ENCODE data around the gene PLB1. TPM values are rescaled to one million over a fixed set of nuclear protein-coding genes. Genes with fewer than 3 reads are reported as not detected.
A peak's percentile ranks its signal among the peaks of the same experiment; 100 is the strongest.

Gene PLB1
- total RNA-seq, 2 experiments from 2014 or later = 1.3 to 1.6 TPM

DNA sequence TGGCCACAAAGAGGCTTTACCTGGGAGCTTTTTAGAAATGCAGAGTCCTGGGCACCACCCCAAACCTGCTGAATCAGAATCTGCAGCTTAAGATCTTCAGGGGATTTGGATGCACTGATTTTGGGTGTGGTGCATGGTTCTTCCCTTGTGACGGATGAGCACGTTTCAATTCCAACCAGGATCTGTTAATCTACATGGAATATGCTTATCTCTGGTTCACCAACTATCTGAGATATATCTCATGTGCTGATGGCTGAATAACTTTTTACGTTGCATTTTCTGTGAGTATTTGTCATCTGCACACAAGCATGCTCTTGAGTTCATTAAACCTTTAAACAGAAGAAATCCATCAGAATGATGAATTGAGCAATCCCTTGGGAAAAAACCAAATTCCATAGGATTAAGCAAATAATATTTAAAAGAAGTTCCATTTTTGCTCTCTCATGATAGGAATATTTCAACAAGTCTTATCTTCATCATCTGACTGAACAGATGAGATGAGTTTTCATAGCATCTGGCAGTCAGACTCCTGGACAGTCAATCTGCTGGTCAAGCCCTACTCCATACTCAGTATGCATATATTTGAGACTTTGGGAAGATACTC, 120.6 kb downstream of the PLB1 start:
- H3K27ac Mint-ChIP-seq = no peak overlapping the region
- peaks cover 42% of the 10 kb centered on the region for H3K4me1 Mint-ChIP-seq (ENCODE audit: low read depth)
- H3K36me3 Mint-ChIP-seq (ENCODE audit: low read depth) = no peaks in the 10 kb centered on the region
- CTCF ChIA-PET = interaction anchor here (1.3 to 4.9 kb wide), 4 partner anchors 9 to 135 kb away, joined by 4 to 44 read pairs (median 8); partner anchors contain the start of gene PPP1CB
- H3K9me3 ChIP-seq (ENCODE audit: control insufficient read depth in 1 of 2, insufficient read depth in 1 of 2, low read length in 2 of 2) = no peaks in the 10 kb centered on the region
- peaks cover 89% of the 10 kb centered on the region for H3K4me1 ChIP-seq (ENCODE audit: insufficient read depth, low read length)
- intact Hi-C loops (cut with DNase I, micrococcal nuclease) = loop anchor here in 1 of 2 experiments (5.0 kb wide), 1 partner anchor 224 kb away; the partner anchor contains the start of gene FOSL2
- no peak overlapping the region for H3K4me3 ChIP-seq (ENCODE audit: low read length)
- no peaks in the 10 kb centered on the region for H3K9me3 Mint-ChIP-seq
- no peaks in the 10 kb centered on the region for H3K27me3 ChIP-seq (ENCODE audit: control insufficient read depth in 1 of 2, insufficient read depth in 2 of 2, low read length in 2 of 2)
- H3K27me3 Mint-ChIP-seq = no peaks in the 10 kb centered on the region
- TF ChIP-seq, protein P1, sequence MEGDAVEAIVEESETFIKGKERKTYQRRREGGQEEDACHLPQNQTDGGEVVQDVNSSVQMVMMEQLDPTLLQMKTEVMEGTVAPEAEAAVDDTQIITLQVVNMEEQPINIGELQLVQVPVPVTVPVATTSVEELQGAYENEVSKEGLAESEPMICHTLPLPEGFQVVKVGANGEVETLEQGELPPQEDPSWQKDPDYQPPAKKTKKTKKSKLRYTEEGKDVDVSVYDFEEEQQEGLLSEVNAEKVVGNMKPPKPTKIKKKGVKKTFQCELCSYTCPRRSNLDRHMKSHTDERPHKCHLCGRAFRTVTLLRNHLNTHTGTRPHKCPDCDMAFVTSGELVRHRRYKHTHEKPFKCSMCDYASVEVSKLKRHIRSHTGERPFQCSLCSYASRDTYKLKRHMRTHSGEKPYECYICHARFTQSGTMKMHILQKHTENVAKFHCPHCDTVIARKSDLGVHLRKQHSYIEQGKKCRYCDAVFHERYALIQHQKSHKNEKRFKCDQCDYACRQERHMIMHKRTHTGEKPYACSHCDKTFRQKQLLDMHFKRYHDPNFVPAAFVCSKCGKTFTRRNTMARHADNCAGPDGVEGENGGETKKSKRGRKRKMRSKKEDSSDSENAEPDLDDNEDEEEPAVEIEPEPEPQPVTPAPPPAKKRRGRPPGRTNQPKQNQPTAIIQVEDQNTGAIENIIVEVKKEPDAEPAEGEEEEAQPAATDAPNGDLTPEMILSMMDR (IDR thresholded peaks at IDR 0.05) = no peak
- ATAC-seq (ENCODE audit: poor library complexity) (no peak), DNase-seq (no peak)
- H3K36me3 ChIP-seq (ENCODE audit: insufficient read depth, low read length) = no peaks in the 10 kb centered on the region
- H3K4me3 Mint-ChIP-seq = no peak overlapping the region
- POLR2A ChIA-PET = interaction anchor here (1.1 to 3.9 kb wide), 5 partner anchors 9 to 278 kb away, joined by 6 to 37 read pairs (median 15); partner anchors contain the start of genes PPP1CB and WDR43
- H3K27ac ChIP-seq (ENCODE audit: low read depth in 1 of 2, low read length in 2 of 2) = peak overlapping the region; percentile 8 to 10

- Histone ChIP-seq H3K27me3 (ENCODE audit: control insufficient read depth in 1 of 2, insufficient read depth in 2 of 2, low read length in 2 of 2) (no peaks in the 10 kb centered on the region), H3K9me3 (ENCODE audit: control insufficient read depth in 1 of 2, insufficient read depth in 1 of 2, low read length in 2 of 2) (no peaks in the 10 kb centered on the region), H3K4me3 (ENCODE audit: low read length) (no peak overlapping the region), H3K36me3 (ENCODE audit: insufficient read depth, low read length) (no peaks in the 10 kb centered on the region), H3K27ac (ENCODE audit: low read depth in 1 of 2, low read length in 2 of 2) (no peak overlapping the region), H3K4me1 (ENCODE audit: insufficient read depth, low read length) (peaks cover 91% of the 10 kb centered on the region)
- no peak for ATAC-seq (ENCODE audit: poor library complexity)
- H3K27me3 Mint-ChIP-seq = no peaks in the 10 kb centered on the region
- TF ChIP-seq, protein P1 (IDR thresholded peaks at IDR 0.05) = no peak
- H3K4me1 Mint-ChIP-seq (ENCODE audit: low read depth) = peaks cover 51% of the 10 kb centered on the region
- no peaks in the 10 kb centered on the region for H3K9me3 Mint-ChIP-seq
- no peak overlapping the region for H3K27ac Mint-ChIP-seq
- peak in 1 of 14 experiments; percentile 26 for DNase-seq
- intact Hi-C loops (cut with DNase I, micrococcal nuclease) = loop anchor here in 1 of 2 experiments (5.0 kb wide), 1 partner anchor 225 kb away; the partner anchor contains the start of gene FOSL2
- ChIA-PET CTCF (interaction anchor here (2.9 to 4.9 kb wide), 2 partner anchors 22 to 51 kb away, joined by 10 to 44 read pairs; no protein-coding TSS in a partner anchor), POLR2A (interaction anchor here (0.5 to 3.9 kb wide), 5 partner anchors 20 to 277 kb away, joined by 3 to 37 read pairs (median 6); partner anchors contain the start of genes PPP1CB and WDR43)
- no peak overlapping the region for H3K4me3 Mint-ChIP-seq
- no peaks in the 10 kb centered on the region for H3K36me3 Mint-ChIP-seq (ENCODE audit: low read depth)
Observed at GRCh38 chr2:28617502-28618184, 121.8 kb downstream of the PLB1 start.

DNA sequence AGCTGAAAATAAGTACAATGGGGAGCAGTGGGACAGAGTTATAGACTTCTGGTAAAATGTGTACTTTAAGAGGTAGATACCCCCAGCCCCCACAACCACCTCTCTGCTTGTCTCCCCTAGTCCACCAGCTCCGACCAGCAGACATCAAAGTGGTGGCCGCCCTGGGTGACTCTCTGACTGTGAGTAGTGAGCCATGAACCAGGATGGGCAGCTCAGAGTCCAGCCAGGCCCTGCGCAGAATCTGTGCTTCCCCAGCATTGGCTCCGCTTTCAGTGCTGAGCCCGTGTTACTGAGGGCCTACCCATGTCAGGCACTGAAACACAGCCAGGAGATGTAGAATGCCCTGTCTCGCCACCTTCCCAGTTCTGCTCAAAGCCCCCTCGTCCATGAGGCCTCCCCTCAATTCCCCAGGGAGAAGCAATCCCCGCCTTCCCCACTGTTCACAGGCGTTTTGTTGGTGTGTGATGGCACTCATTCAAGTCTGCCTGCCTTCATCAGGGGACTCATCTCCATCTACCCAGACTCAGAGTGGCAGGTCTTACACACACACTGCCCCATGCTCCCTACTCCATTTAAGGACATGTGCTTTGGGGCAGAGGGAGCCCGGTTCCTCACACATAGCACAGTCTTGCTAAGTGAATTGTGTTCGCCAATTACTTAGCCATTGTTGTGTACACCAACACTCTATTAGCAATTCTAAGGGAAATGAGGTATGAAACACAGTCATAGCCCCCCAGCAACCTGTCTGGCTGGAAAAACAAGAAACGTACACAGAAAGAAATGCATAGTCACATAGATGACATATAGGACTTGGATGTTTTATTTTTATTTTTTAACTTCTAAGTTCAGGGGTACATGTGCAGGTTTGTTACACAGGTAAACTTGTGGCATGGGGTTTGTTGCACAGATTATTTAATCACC, 122.6 kb downstream of the PLB1 start:
- peaks cover 58% of the 10 kb centered on the region for H3K4me1 Mint-ChIP-seq (ENCODE audit: low read depth)
- CTCF ChIA-PET = interaction anchor here (1.2 to 4.9 kb wide), 3 partner anchors 23 to 52 kb away, joined by 6 to 44 read pairs (median 10); no protein-coding TSS in a partner anchor
- ATAC-seq (ENCODE audit: poor library complexity) (no peak), DNase-seq (no peak)
- POLR2A ChIA-PET = interaction anchor here (1.6 to 3.9 kb wide), 4 partner anchors 21 to 276 kb away, joined by 4 to 37 read pairs (median 11); partner anchors contain the start of genes PPP1CB and WDR43
- Histone ChIP-seq H3K4me1 (ENCODE audit: insufficient read depth, low read length) (peaks cover 92% of the 10 kb centered on the region), H3K9me3 (ENCODE audit: control insufficient read depth in 1 of 2, insufficient read depth in 1 of 2, low read length in 2 of 2) (peaks cover 0 to 2% of the 10 kb centered on the region in 2 experiments), H3K36me3 (ENCODE audit: insufficient read depth, low read length) (no peaks in the 10 kb centered on the region), H3K4me3 (ENCODE audit: low read length) (no peak overlapping the region), H3K27ac (ENCODE audit: low read depth in 1 of 2, low read length in 2 of 2) (no peak overlapping the region), H3K27me3 (ENCODE audit: control insufficient read depth in 1 of 2, insufficient read depth in 2 of 2, low read length in 2 of 2) (no peaks in the 10 kb centered on the region)
- H3K36me3 Mint-ChIP-seq (ENCODE audit: low read depth) = no peaks in the 10 kb centered on the region
- no peak overlapping the region for H3K27ac Mint-ChIP-seq
- TF ChIP-seq, protein P1 (IDR thresholded peaks at IDR 0.05) = no peak
- intact Hi-C loops (cut with DNase I, micrococcal nuclease) = loop anchor here in 1 of 2 experiments (5.0 kb wide), 1 partner anchor 226 kb away; the partner anchor contains the start of gene FOSL2
- no peak overlapping the region for H3K4me3 Mint-ChIP-seq
- no peaks in the 10 kb centered on the region for H3K9me3 Mint-ChIP-seq
- no peaks in the 10 kb centered on the region for H3K27me3 Mint-ChIP-seq

Measured in CD4-positive, alpha-beta T cell (primary cell).